ENCODE measurements around the gene RAB5A.

RAB5A gene

GRCh38 chr3:19920401-19921080, 26.4 kb upstream of the RAB5A start:
- Histone ChIP-seq H3K4me2 (ENCODE audit: low read length) (no peak overlapping the region), H3K36me3 (ENCODE audit: control insufficient read depth, insufficient read depth, low read length) (no peaks in the 10 kb centered on the region), H3K9me3 (ENCODE audit: control insufficient read depth, low read length) (no peaks in the 10 kb centered on the region), H2AFZ (no peak overlapping the region), H3K4me1 (no peaks in the 10 kb centered on the region), H3K27ac (no peak overlapping the region), H3K79me2 (no peaks in the 10 kb centered on the region), H3K27me3 (ENCODE audit: control insufficient read depth, insufficient read depth, low read length) (no peaks in the 10 kb centered on the region), H3K4me3 (ENCODE audit: low read depth, low read length) (no peak overlapping the region), H3K9ac (no peak overlapping the region)
- TF ChIP-seq, protein P1, sequence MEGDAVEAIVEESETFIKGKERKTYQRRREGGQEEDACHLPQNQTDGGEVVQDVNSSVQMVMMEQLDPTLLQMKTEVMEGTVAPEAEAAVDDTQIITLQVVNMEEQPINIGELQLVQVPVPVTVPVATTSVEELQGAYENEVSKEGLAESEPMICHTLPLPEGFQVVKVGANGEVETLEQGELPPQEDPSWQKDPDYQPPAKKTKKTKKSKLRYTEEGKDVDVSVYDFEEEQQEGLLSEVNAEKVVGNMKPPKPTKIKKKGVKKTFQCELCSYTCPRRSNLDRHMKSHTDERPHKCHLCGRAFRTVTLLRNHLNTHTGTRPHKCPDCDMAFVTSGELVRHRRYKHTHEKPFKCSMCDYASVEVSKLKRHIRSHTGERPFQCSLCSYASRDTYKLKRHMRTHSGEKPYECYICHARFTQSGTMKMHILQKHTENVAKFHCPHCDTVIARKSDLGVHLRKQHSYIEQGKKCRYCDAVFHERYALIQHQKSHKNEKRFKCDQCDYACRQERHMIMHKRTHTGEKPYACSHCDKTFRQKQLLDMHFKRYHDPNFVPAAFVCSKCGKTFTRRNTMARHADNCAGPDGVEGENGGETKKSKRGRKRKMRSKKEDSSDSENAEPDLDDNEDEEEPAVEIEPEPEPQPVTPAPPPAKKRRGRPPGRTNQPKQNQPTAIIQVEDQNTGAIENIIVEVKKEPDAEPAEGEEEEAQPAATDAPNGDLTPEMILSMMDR (IDR thresholded peaks at IDR 0.05): no peak

DNA sequence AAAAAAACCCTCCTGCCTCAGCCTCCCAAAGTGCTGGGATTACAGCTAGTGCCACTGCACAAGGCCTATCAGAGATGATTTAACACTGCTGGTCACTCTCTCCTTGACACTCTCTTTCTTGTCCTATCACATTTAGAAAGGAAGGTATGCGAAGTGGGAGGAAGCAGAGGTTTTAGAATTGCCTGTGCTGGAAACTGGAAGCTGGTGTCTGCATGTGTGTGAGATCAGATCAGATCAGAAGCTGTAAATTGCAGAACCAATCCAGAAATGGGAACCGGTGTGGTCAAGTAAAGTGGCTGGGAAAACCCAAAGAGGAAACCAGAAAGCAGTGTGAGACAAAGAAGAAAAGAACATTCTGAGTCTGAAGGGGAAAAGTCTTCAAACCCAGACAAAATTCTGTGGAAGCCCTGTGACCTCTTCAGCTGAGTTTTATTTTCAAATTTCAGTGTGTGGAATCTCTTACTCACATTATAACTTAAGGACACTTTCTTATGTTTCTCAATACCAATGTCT, 15.7 kb upstream of the RAB5A start:
- Histone ChIP-seq H3K27ac (no peak overlapping the region), H3K36me3 (ENCODE audit: control insufficient read depth, insufficient read depth, low read length) (no peaks in the 10 kb centered on the region), H3K9me3 (ENCODE audit: control insufficient read depth, low read length) (no peaks in the 10 kb centered on the region), H3K4me3 (ENCODE audit: low read depth, low read length) (no peak overlapping the region), H3K4me1 (no peaks in the 10 kb centered on the region), H3K79me2 (no peaks in the 10 kb centered on the region), H3K4me2 (ENCODE audit: low read length) (no peak overlapping the region), H2AFZ (peak overlapping the region; percentile 35), H3K27me3 (ENCODE audit: control insufficient read depth, insufficient read depth, low read length) (no peaks in the 10 kb centered on the region), H3K9ac (no peak overlapping the region)
- TF ChIP-seq, protein P1 (IDR thresholded peaks at IDR 0.05): no peak

- Histone ChIP-seq H3K9me3 (ENCODE audit: control insufficient read depth, low read length) (no peaks in the 10 kb centered on the region), H3K79me2 (no peaks in the 10 kb centered on the region), H3K4me2 (ENCODE audit: low read length) (no peak overlapping the region), H3K4me3 (ENCODE audit: low read depth, low read length) (no peak overlapping the region), H3K36me3 (ENCODE audit: control insufficient read depth, insufficient read depth, low read length) (no peaks in the 10 kb centered on the region), H3K4me1 (no peaks in the 10 kb centered on the region), H2AFZ (no peak overlapping the region), H3K27ac (no peak overlapping the region), H3K27me3 (ENCODE audit: control insufficient read depth, insufficient read depth, low read length) (no peaks in the 10 kb centered on the region), H3K9ac (no peak overlapping the region)
- TF ChIP-seq, protein P1 (IDR thresholded peaks at IDR 0.05): no peak
Measured at GRCh38 chr3:19931767-19932188, 15.1 kb upstream of the RAB5A start.

GRCh38 chr3:19932422-19932821, 14.5 kb upstream of the RAB5A start:
- Histone ChIP-seq H2AFZ (no peak overlapping the region), H3K36me3 (ENCODE audit: control insufficient read depth, insufficient read depth, low read length) (no peaks in the 10 kb centered on the region), H3K4me1 (no peaks in the 10 kb centered on the region), H3K27ac (no peak overlapping the region), H3K4me2 (ENCODE audit: low read length) (no peak overlapping the region), H3K79me2 (no peaks in the 10 kb centered on the region), H3K9ac (no peak overlapping the region), H3K9me3 (ENCODE audit: control insufficient read depth, low read length) (no peaks in the 10 kb centered on the region), H3K4me3 (ENCODE audit: low read depth, low read length) (no peak overlapping the region), H3K27me3 (ENCODE audit: control insufficient read depth, insufficient read depth, low read length) (no peaks in the 10 kb centered on the region)
- TF ChIP-seq, protein P1 (IDR thresholded peaks at IDR 0.05): no peak

DNA sequence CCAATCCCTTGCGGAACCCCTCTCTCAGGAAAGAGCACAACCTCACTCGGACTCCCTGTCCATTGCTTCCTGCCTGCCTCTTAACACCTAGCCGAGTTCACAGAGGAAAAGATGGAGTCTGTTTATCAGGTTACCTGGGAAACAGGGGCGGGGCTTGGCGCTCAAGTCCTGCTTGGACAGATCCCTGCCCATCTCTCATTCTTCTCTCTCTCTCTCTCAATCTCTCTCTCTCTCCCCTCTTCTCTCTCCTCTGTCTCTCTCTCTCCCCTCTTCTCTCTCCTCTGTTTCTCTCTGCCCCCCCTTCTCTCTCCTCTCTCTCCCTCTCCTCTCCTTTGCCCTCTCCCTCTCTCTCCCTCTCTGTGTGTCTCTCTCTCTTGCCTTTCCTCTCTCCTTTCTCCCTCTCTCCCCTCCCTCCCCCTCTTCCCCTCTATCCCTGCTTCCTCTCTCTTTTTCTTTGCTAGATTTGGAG, 12.8 kb upstream of the RAB5A start, which contains the start of gene EFHB:
TSS of gene EFHB (minus strand) at position 120 of the 469 bp plus-strand sequence. CDS start 199 bp downstream, outside the sequence.
- no peaks in the 10 kb centered on the region for H3K9me3 ChIP-seq (ENCODE audit: control insufficient read depth, low read length)
- no peak within 1 kb of the TSS for H3K9ac ChIP-seq
- H2AFZ ChIP-seq: peak within 1 kb of the TSS; percentile 30
- no peak within 1 kb of the TSS for H3K4me2 ChIP-seq (ENCODE audit: low read length)
- H3K27ac ChIP-seq: no peak within 1 kb of the TSS
- H3K4me3 ChIP-seq (ENCODE audit: low read depth, low read length): no peak within 1 kb of the TSS
- TF ChIP-seq, protein P1 (IDR thresholded peaks at IDR 0.05): no peak
- H3K4me1 ChIP-seq: no peaks in the 10 kb centered on the region
- no peaks in the 10 kb centered on the region for H3K36me3 ChIP-seq (ENCODE audit: control insufficient read depth, insufficient read depth, low read length)
- no peaks in the 10 kb centered on the region for H3K79me2 ChIP-seq
- no peaks in the 10 kb centered on the region for H3K27me3 ChIP-seq (ENCODE audit: control insufficient read depth, insufficient read depth, low read length)

Measured in parathyroid adenoma (tissue), 2 donors.